GM21723 (cell line): ENCODE results near the gene HJURP.

Experiments
- ATAC-seq: cut with Tn5 transposase; IDR thresholded peaks from one replicate; pipeline ENCODE4 v1.9.1; 2021; ENCODE audit warnings: mild to moderate bottlenecking, moderate library complexity; ENCODE audit not compliant: unreplicated experiment

The HJURP gene

GRCh38 chr2:233815861-233816260 lies 38.5 kb downstream of the HJURP start:
- ATAC-seq: no peak

GRCh38 chr2:233814056-233814835 lies 40.1 kb downstream of the HJURP start:
- ATAC-seq: no peak

GRCh38 chr2:233813236-233814055 lies 40.9 kb downstream of the HJURP start:
- ATAC-seq: no peak

- ATAC-seq: no peak
Measured at GRCh38 chr2:233811732-233812131, 42.6 kb downstream of the HJURP start.

- ATAC-seq: no peak
Measured at GRCh38 chr2:233811087-233811486, 43.2 kb downstream of the HJURP start.

- ATAC-seq: no peak
Measured at GRCh38 chr2:233810385-233810784, 44.0 kb downstream of the HJURP start.

GRCh38 chr2:233807966-233808935 lies 46.1 kb downstream of the HJURP start:
- no peak for ATAC-seq

- ATAC-seq: no peak
Measured at GRCh38 chr2:233807215-233807865, 47.0 kb downstream of the HJURP start.

- ATAC-seq: no peak
Measured at GRCh38 chr2:233803994-233804393, 50.3 kb downstream of the HJURP start.

- no peak for ATAC-seq
Measured at GRCh38 chr2:233803292-233803911, 50.9 kb downstream of the HJURP start.

GRCh38 chr2:233802132-233802815 lies 52.1 kb downstream of the HJURP start:
- ATAC-seq: no peak

GRCh38 chr2:233801357-233802131 lies 52.8 kb downstream of the HJURP start:
- ATAC-seq: peak; percentile 65

- ATAC-seq: no peak
Measured at GRCh38 chr2:233800208-233800607, 54.1 kb downstream of the HJURP start.

- ATAC-seq: no peak
Measured at GRCh38 chr2:233799716-233800115, 54.6 kb downstream of the HJURP start.

- ATAC-seq: no peak
Measured at GRCh38 chr2:233799087-233799665, 55.2 kb downstream of the HJURP start.

- no peak for ATAC-seq
Measured at GRCh38 chr2:233798335-233799086, 55.8 kb downstream of the HJURP start.

- ATAC-seq: no peak
Measured at GRCh38 chr2:233796254-233796653, 58.1 kb downstream of the HJURP start.
